Thyroid gland (tissue), 4 donors: ENCODE data around the gene GABRE. TPM values are rescaled to one million over a fixed set of nuclear protein-coding genes. Genes with fewer than 3 reads are reported as not detected.
A peak's percentile ranks its signal among the peaks of the same experiment; 100 is the strongest.

Source experiments
- DNase-seq, 2 donors: peaks; one replicate each; pipeline ENCODE4 v3.0.0-alpha.2; 2019
- H3K27ac ChIP-seq, 3 donors: fragments of 200-600 bp; sonication (generic); 1 replicate in 2 of 3; 2 replicates in 1 of 3; pipeline ENCODE4 v1.5.1; 2016 to 2019; ENCODE audit warnings: mild to moderate bottlenecking in 1 of 3, moderate library complexity in 1 of 3
- H3K27me3 ChIP-seq: fragments of 200-600 bp; sonication (generic); one replicate; pipeline ENCODE4 v1.5.1; 2019
- H3K36me3 ChIP-seq, 2 donors: fragments of 200-600 bp; sonication (generic); one replicate each; pipeline ENCODE4 v1.5.1; 2016 to 2019
- H3K4me1 ChIP-seq, 2 donors: fragments of 200-600 bp; sonication (generic); one replicate each; pipeline ENCODE4 v1.5.1; 2017 to 2019
- H3K4me3 ChIP-seq, 3 donors: fragments of 200-600 bp; sonication (generic); replicated peaks in 1 of 3; 1 replicate in 2 of 3; 2 replicates in 1 of 3; pipeline ENCODE4 v1.5.1; 2016; ENCODE audit warnings: mild to moderate bottlenecking in 1 of 3
- H3K9me3 ChIP-seq: fragments of 200-600 bp; sonication (generic); one replicate; pipeline ENCODE4 v1.5.1; 2017
- CTCF ChIP-seq, 6 experiments: fragments of 200-600 bp in 3 of 6; fragments of 450-650 bp in 3 of 6; sonication (generic) in 3 of 6; IDR thresholded peaks; one replicate each; pipeline ENCODE4 v1.5.1; 2016 to 2019; ENCODE audit warnings: antibody characterized with exemption in 6 of 6, mild to moderate bottlenecking in 2 of 6, inconsistent platforms in 1 of 6, moderate library complexity in 1 of 6
- POLR2A ChIP-seq, 2 donors: fragments of 450-650 bp; IDR thresholded peaks; one replicate each; pipeline ENCODE4 v1.6.1; 2017; ENCODE audit warnings: antibody characterized with exemption in 2 of 2, mild to moderate bottlenecking in 2 of 2, moderate library complexity in 1 of 2
- WGBS, 2 donors: methylation state at CpG; one replicate each; pipeline ENCODE4 v1.1.5; 2017; 5-methylcytosine and 5-hydroxymethylcytosine counted together
- intact Hi-C: fragments of 100-400 bp; cut with DNase I; formaldehyde crosslinking; loops from one replicate; pipeline ENCODE4 v1.15.1; 2023
- total RNA-seq, 4 donors: library from RNA; depleted of rRNA; stranded (reverse); fragments of >200 nt; gene quantifications; one replicate each; pipeline ENCODE4 v1.2.3, GENCODE V29; 2016

The GABRE gene
- total RNA-seq, 4 donors from 2014 or later = 39.5 to 73.5 (median 43.1) TPM

- Histone ChIP-seq H3K36me3 (peaks cover 0 to 3% of the 10 kb centered on the region in 2 donors), H3K27me3 (no peaks in the 10 kb centered on the region), H3K9me3 (no peaks in the 10 kb centered on the region), H3K4me1 (no peaks in the 10 kb centered on the region), H3K4me3 (no peak overlapping the region), H3K27ac (no peak overlapping the region)
- DNase-seq = no peak
- intact Hi-C loops = no loop called here
- 93 to 95% methylated on average over 4 of the region's 4 CpGs for WGBS, 2 donors
- no peak for TF ChIP-seq CTCF (IDR thresholded peaks at IDR 0.05)
- TF ChIP-seq POLR2A (IDR thresholded peaks at IDR 0.05) = no peak
These were observed 16.4 kb downstream of the GABRE start for GRCh38 chrX:151958101-151958500.

- Histone ChIP-seq H3K4me3 (no peak overlapping the region), H3K27ac (no peak overlapping the region), H3K36me3 (peaks cover 0 to 3% of the 10 kb centered on the region in 2 donors), H3K9me3 (no peaks in the 10 kb centered on the region), H3K4me1 (no peaks in the 10 kb centered on the region), H3K27me3 (no peaks in the 10 kb centered on the region)
- intact Hi-C loops = no loop called here
- TF ChIP-seq POLR2A (IDR thresholded peaks at IDR 0.05) = no peak
- no peak for DNase-seq
- WGBS, 2 donors = 95 to 98% methylated on average over 10 to 13 of the region's 15 CpGs
These were observed 19.7 kb downstream of the GABRE start for GRCh38 chrX:151954730-151955129.

- Histone ChIP-seq H3K36me3 (no peaks in the 10 kb centered on the region), H3K4me3 (no peak overlapping the region), H3K27ac (no peak overlapping the region), H3K9me3 (no peaks in the 10 kb centered on the region), H3K27me3 (no peaks in the 10 kb centered on the region), H3K4me1 (no peaks in the 10 kb centered on the region)
- DNase-seq = no peak
- intact Hi-C loops = no loop called here
- TF ChIP-seq CTCF (IDR thresholded peaks at IDR 0.05) = no peak
- no peak for TF ChIP-seq POLR2A (IDR thresholded peaks at IDR 0.05)
These were observed 36.3 kb downstream of the GABRE start for GRCh38 chrX:151938172-151938571.

- H3K27me3 ChIP-seq = no peaks in the 10 kb centered on the region
- H3K4me3 ChIP-seq = no peak overlapping the region
- no peaks in the 10 kb centered on the region for H3K9me3 ChIP-seq
- DNase-seq = no peak
- H3K4me1 ChIP-seq = no peaks in the 10 kb centered on the region
- no peaks in the 10 kb centered on the region for H3K36me3 ChIP-seq
- no peak overlapping the region for H3K27ac ChIP-seq
- TF ChIP-seq POLR2A (IDR thresholded peaks at IDR 0.05) (no peak), CTCF (IDR thresholded peaks at IDR 0.05) (no peak)
- WGBS, 2 donors = 94 to 98% methylated on average over 1 of the region's 1 CpG
- intact Hi-C loops = no loop called here
These were observed 39.1 kb downstream of the GABRE start for GRCh38 chrX:151935358-151935757.

- no peaks in the 10 kb centered on the region for H3K4me1 ChIP-seq
- 52% methylated on average over 4 of the region's 4 CpGs; no CpG with 5 or more reads in 1 of the 2 donors for WGBS, 2 donors
- no peaks in the 10 kb centered on the region for H3K27me3 ChIP-seq
- H3K9me3 ChIP-seq = no peaks in the 10 kb centered on the region
- H3K27ac ChIP-seq = no peak overlapping the region
- H3K4me3 ChIP-seq = no peak overlapping the region
- intact Hi-C loops = no loop called here
- TF ChIP-seq CTCF (IDR thresholded peaks at IDR 0.05) = no peak
- TF ChIP-seq POLR2A (IDR thresholded peaks at IDR 0.05) = no peak
- DNase-seq = peak in 1 of 2 donors; percentile 2
- no peaks in the 10 kb centered on the region for H3K36me3 ChIP-seq
These were observed 45.4 kb downstream of the GABRE start for GRCh38 chrX:151929126-151929525.

- Histone ChIP-seq H3K4me3 (no peak overlapping the region), H3K27ac (no peak overlapping the region), H3K36me3 (no peaks in the 10 kb centered on the region), H3K4me1 (no peaks in the 10 kb centered on the region), H3K9me3 (no peaks in the 10 kb centered on the region), H3K27me3 (no peaks in the 10 kb centered on the region)
- no peak for DNase-seq
- WGBS, 2 donors = 100% methylated on average over 5 of the region's 6 CpGs; no CpG with 5 or more reads in 1 of the 2 donors
- no peak for TF ChIP-seq CTCF (IDR thresholded peaks at IDR 0.05)
- no peak for TF ChIP-seq POLR2A (IDR thresholded peaks at IDR 0.05)
- intact Hi-C loops = no loop called here
These were observed 50.8 kb downstream of the GABRE start for GRCh38 chrX:151923648-151924047.
